Osteoblast (primary cell): Measurements from ENCODE around the gene PDCD7. TPM values are rescaled to one million over a fixed set of nuclear protein-coding genes. Genes with fewer than 3 reads are reported as not detected.

Experiments used
- DNase-seq: peaks from one replicate; pipeline ENCODE4 v3.0.0; 2011; ENCODE audit warnings: low spot score, mixed read lengths; ENCODE audit not compliant: insufficient read length; ENCODE audit errors: missing footprints
- H2AFZ ChIP-seq: 2 replicates; pipeline ENCODE4 v1.6.0; 2011; ENCODE audit warnings: mild to moderate bottlenecking, low read length
- H3K27ac ChIP-seq: 2 replicates; pipeline ENCODE4 v1.5.1; 2011; ENCODE audit warnings: mild to moderate bottlenecking, low read depth, low read length, moderate library complexity
- H3K27me3 ChIP-seq: 2 replicates; pipeline ENCODE4 v1.6.0; 2012; ENCODE audit warnings: mild to moderate bottlenecking, control low read depth, inconsistent platforms, low read length, moderate library complexity; ENCODE audit not compliant: insufficient read depth
- H3K36me3 ChIP-seq: 2 replicates; pipeline ENCODE4 v1.5.1; 2011; ENCODE audit warnings: mild to moderate bottlenecking, low read length, control low read depth, moderate library complexity; ENCODE audit not compliant: insufficient read depth
- H3K4me1 ChIP-seq: 2 replicates; pipeline ENCODE4 v1.5.1; 2011; ENCODE audit warnings: mild to moderate bottlenecking, low read length, control low read depth, moderate library complexity; ENCODE audit not compliant: insufficient read depth
- H3K4me2 ChIP-seq: 2 replicates; pipeline ENCODE4 v1.6.0; 2011; ENCODE audit warnings: mild to moderate bottlenecking, low read length; ENCODE audit not compliant: insufficient read depth
- H3K4me3 ChIP-seq: fragments of 200-600 bp; sonication (generic); 3 replicates; pipeline ENCODE4 v1.5.1; 2012; ENCODE audit warnings: mild to moderate bottlenecking, low read length, inconsistent platforms; ENCODE audit not compliant: insufficient read depth
- H3K79me2 ChIP-seq: 2 replicates; pipeline ENCODE4 v1.6.0; 2012; ENCODE audit warnings: mild to moderate bottlenecking, low read length, control low read depth, inconsistent platforms; ENCODE audit not compliant: insufficient read depth
- H3K9me3 ChIP-seq: 2 replicates; pipeline ENCODE4 v1.5.1; 2011; ENCODE audit warnings: low read depth, low read length, control low read depth
- H4K20me1 ChIP-seq: 2 replicates; pipeline ENCODE4 v1.6.0; 2012; ENCODE audit warnings: mild to moderate bottlenecking, low read length, control low read depth; ENCODE audit not compliant: insufficient read depth
- CTCF ChIP-seq: IDR thresholded peaks from 2 replicates; pipeline ENCODE4 v1.5.1; 2011; ENCODE audit warnings: mild to moderate bottlenecking, low read depth, low read length, moderate library complexity; ENCODE audit errors: extremely low read depth
- total RNA-seq: library from RNA; depleted of rRNA; stranded (reverse); fragments of >200 nt; gene quantifications from 2 replicates; pipeline ENCODE4 v1.2.3, GENCODE V29; 2012

The PDCD7 gene
- total RNA-seq, 1 donor, result 19.5 TPM

DNA sequence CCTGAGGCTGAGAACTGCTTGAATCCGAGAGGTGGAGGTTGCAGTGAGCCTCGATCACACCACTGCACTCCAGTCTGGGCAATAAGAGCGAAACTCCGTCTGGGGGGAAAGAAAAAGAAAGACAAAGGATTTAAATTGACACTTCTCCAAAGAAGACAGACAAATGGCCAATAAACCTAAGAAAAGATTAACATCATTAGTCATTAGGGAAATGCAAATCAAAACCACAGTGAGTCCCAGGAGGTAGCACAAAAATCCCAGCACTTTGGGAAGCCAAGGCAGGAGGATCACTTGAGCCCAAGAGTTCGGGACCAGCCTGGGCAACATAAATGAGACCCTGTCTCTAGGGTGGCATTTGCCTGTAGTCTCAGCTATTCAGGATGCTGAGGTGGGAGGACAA is 38.9 kb upstream of the PDCD7 start:
- peaks cover 5% of the 10 kb centered on the region for H4K20me1 ChIP-seq
- no peak overlapping the region for H3K4me2 ChIP-seq
- H3K9me3 ChIP-seq, result no peaks in the 10 kb centered on the region
- TF ChIP-seq CTCF, result no peak
- no peak overlapping the region for H3K27ac ChIP-seq
- DNase-seq, result no peak
- peaks cover 39% of the 10 kb centered on the region for H3K36me3 ChIP-seq
- H3K4me3 ChIP-seq, result no peak overlapping the region
- H2AFZ ChIP-seq, result no peak overlapping the region
- H3K79me2 ChIP-seq, result peaks cover 34% of the 10 kb centered on the region
- peaks cover 3% of the 10 kb centered on the region for H3K4me1 ChIP-seq
- no peaks in the 10 kb centered on the region for H3K27me3 ChIP-seq

- peaks cover 31% of the 10 kb centered on the region for H3K36me3 ChIP-seq
- H4K20me1 ChIP-seq, result peaks cover 5% of the 10 kb centered on the region
- no peak overlapping the region for H3K4me2 ChIP-seq
- DNase-seq, result no peak
- no peak for TF ChIP-seq CTCF
- no peak overlapping the region for H3K27ac ChIP-seq
- peaks cover 33% of the 10 kb centered on the region for H3K79me2 ChIP-seq
- H3K4me3 ChIP-seq, result no peak overlapping the region
- H3K9me3 ChIP-seq, result no peaks in the 10 kb centered on the region
- H3K27me3 ChIP-seq, result no peaks in the 10 kb centered on the region
- peaks cover 3% of the 10 kb centered on the region for H3K4me1 ChIP-seq
- no peak overlapping the region for H2AFZ ChIP-seq
Observed at GRCh38 chr15:65171428-65171827, 37.8 kb upstream of the PDCD7 start.

DNA sequence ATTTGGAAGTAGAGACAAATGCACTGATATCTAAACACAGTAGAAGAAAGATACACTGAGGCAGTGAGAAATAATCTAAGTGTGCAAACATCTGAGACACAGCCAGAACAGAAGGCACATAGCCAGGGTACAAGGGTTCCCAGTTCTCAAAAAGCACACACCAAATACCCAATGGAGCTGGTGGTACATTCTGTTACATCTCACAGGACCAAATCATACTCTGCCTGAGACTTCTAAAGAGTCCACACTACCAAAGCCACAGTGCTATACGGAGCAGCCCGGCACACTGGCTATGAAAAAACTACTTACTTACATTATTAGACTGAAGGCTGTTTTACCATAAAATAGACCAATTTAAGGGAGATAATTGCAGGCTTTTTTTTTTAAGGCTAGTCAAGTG is 32.3 kb upstream of the PDCD7 start:
- Histone ChIP-seq H3K36me3 (peaks cover 40% of the 10 kb centered on the region), H3K4me1 (no peaks in the 10 kb centered on the region), H3K27ac (no peak overlapping the region), H3K79me2 (peaks cover 36% of the 10 kb centered on the region), H4K20me1 (peaks cover 3% of the 10 kb centered on the region), H3K4me2 (no peak overlapping the region), H3K9me3 (no peaks in the 10 kb centered on the region), H2AFZ (no peak overlapping the region), H3K27me3 (no peaks in the 10 kb centered on the region), H3K4me3 (no peak overlapping the region)
- no peak for DNase-seq
- TF ChIP-seq CTCF, result no peak

DNA sequence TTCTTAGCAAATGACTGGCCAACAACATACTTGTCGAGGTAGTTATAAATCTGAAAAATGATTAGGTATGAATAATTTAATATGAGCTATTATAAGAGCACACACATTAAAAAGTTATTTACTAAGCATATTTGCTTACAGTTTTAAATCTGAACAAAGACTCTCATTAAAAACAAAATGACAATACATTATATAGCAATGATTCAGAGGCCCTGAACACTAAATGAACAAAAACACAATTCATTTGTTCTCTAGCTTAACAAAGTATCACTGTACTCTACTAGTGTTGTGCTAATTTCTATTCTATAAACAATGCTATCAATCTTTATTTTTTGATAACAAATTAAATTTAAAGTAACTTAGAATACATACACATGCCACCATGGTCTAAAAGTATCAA is 30.5 kb upstream of the PDCD7 start:
- DNase-seq, result no peak
- no peak overlapping the region for H3K27ac ChIP-seq
- peaks cover 34% of the 10 kb centered on the region for H3K79me2 ChIP-seq
- no peaks in the 10 kb centered on the region for H3K4me1 ChIP-seq
- no peak overlapping the region for H3K4me3 ChIP-seq
- H4K20me1 ChIP-seq, result peaks cover 3% of the 10 kb centered on the region
- H2AFZ ChIP-seq, result no peak overlapping the region
- H3K9me3 ChIP-seq, result no peaks in the 10 kb centered on the region
- no peaks in the 10 kb centered on the region for H3K27me3 ChIP-seq
- H3K4me2 ChIP-seq, result no peak overlapping the region
- no peak for TF ChIP-seq CTCF
- H3K36me3 ChIP-seq, result peaks cover 39% of the 10 kb centered on the region
